K562 (cell line): Measurements from ENCODE around the gene OPA3. TPM values are rescaled to one million over a fixed set of nuclear protein-coding genes. Genes with fewer than 3 reads are reported as not detected.

Experiments used
- BRD4 ChIP-seq: fragments of 200-600 bp; sonication (generic); IDR thresholded peaks from 2 replicates; pipeline ENCODE4 v1.6.1; 2017; ENCODE audit warnings: inconsistent platforms
- BRD9 ChIP-seq: fragments of 450-650 bp; IDR thresholded peaks from 2 replicates; pipeline ENCODE4 v1.6.1; 2018; ENCODE audit warnings: low read depth; ENCODE audit not compliant: partially characterized antibody
- CXXC5 ChIP-seq: fragments of 250-450 bp; sonication (Bioruptor Pico); IDR thresholded peaks from 2 replicates; pipeline ENCODE4 v1.8.0; 2022; ENCODE audit warnings: inconsistent platforms, mild to moderate bottlenecking, moderate library complexity
- E2F5 ChIP-seq: sonication (generic); formaldehyde crosslinking; IDR thresholded peaks from 2 replicates; pipeline ENCODE4 v1.8.0; 2022; ENCODE audit warnings: mild to moderate bottlenecking, missing genetic modification reagents
- ETS2 ChIP-seq: IDR thresholded peaks from 2 replicates; pipeline ENCODE4 v1.6.1; 2016; ENCODE audit warnings: borderline replicate concordance, missing genetic modification characterization, mild to moderate bottlenecking, moderate library complexity, missing compliant biosample characterization; ENCODE audit not compliant: poor library complexity, severe bottlenecking
- FOXK1 ChIP-seq: sonication (generic); formaldehyde crosslinking; IDR thresholded peaks from 2 replicates; pipeline ENCODE4 v1.8.0; 2022; ENCODE audit warnings: missing genetic modification reagents, mild to moderate bottlenecking, borderline replicate concordance
- HIVEP1 ChIP-seq: fragments of 250-450 bp; sonication (Bioruptor Pico); IDR thresholded peaks from 2 replicates; pipeline ENCODE4 v1.4.0; 2020; ENCODE audit warnings: mild to moderate bottlenecking
- KDM4B ChIP-seq, 2 experiments: fragments of 450-650 bp in 1 of 2; sonication (generic) in 1 of 2; IDR thresholded peaks; 2 replicates each; pipeline ENCODE4 v1.6.1; 2016 to 2017; ENCODE audit warnings: borderline replicate concordance in 2 of 2, antibody characterized with exemption in 1 of 2, low read depth in 1 of 2, mild to moderate bottlenecking in 1 of 2
- POLR2G ChIP-seq: fragments of 200-400 bp; formaldehyde crosslinking; IDR thresholded peaks from 2 replicates; pipeline ENCODE4 v1.6.1; 2017; ENCODE audit warnings: low read depth, mild to moderate bottlenecking, antibody characterized with exemption, low read length, moderate library complexity
- RFX5 ChIP-seq: IDR thresholded peaks from 2 replicates; pipeline ENCODE4 v1.6.1; 2011; ENCODE audit warnings: low read depth, mild to moderate bottlenecking, improper control_type of control experiment, low read length
- SMARCA4 ChIP-seq: fragments of 450-650 bp; IDR thresholded peaks from 2 replicates; pipeline ENCODE4 v1.6.1; 2016
- TCF7L2 ChIP-seq: fragments of 150-350 bp; IDR thresholded peaks from 2 replicates; pipeline ENCODE4 v1.6.1; 2016; ENCODE audit warnings: low read depth, mild to moderate bottlenecking, low read length, moderate library complexity
- TRIM25 ChIP-seq: fragments of 450-650 bp; IDR thresholded peaks from 2 replicates; pipeline ENCODE4 v1.7.0; 2016; ENCODE audit warnings: borderline replicate concordance
- TSHZ1 ChIP-seq: fragments of 250-450 bp; sonication (Bioruptor Pico); IDR thresholded peaks from 2 replicates; pipeline ENCODE4 v1.4.0; 2020; ENCODE audit warnings: mild to moderate bottlenecking, moderate library complexity
- U2AF1 ChIP-seq: fragments of 200-400 bp; formaldehyde crosslinking; optimal IDR thresholded peaks from 2 replicates; pipeline ENCODE3; 2017; ENCODE audit warnings: mild to moderate bottlenecking, low read depth, low read length, moderate library complexity
- U2AF2 ChIP-seq: fragments of 200-400 bp; formaldehyde crosslinking; optimal IDR thresholded peaks from 2 replicates; pipeline ENCODE3; 2017; ENCODE audit warnings: low read depth, mild to moderate bottlenecking, low read length
- VEZF1 ChIP-seq: fragments of 200-800 bp; sonication (Bioruptor generic); IDR thresholded peaks from 2 replicates; pipeline ENCODE4 v1.6.1; 2017; ENCODE audit warnings: missing genetic modification characterization, missing compliant biosample characterization
- ZNF239 ChIP-seq: fragments of 250-450 bp; sonication (Bioruptor Pico); IDR thresholded peaks from 2 replicates; pipeline ENCODE4 v1.4.0; 2020; ENCODE audit warnings: mild to moderate bottlenecking
- ZNF408 ChIP-seq: fragments of 250-450 bp; sonication (Bioruptor Pico); IDR thresholded peaks from 2 replicates; pipeline ENCODE4 v1.4.0; 2020; ENCODE audit warnings: low read depth, mild to moderate bottlenecking, moderate library complexity
- ZNF57 ChIP-seq: fragments of 450-650 bp; formaldehyde crosslinking; IDR thresholded peaks from 2 replicates; pipeline ENCODE4 v1.4.0; 2020; ENCODE audit warnings: mild to moderate bottlenecking, moderate library complexity
- polyA plus RNA-seq, 8 experiments: library from polyadenylated mRNA; depleted of rRNA in 4 of 8; stranded (reverse) in 5 of 8; unstranded in 3 of 8; fragments of >200 nt; fragmentation: Nextera tagmentation in 2 of 8; fragmentation: Illumina TruSeq in 1 of 8; extraction: Ambion mirVana in 2 of 8; extraction: Trizol in 1 of 8; gene quantifications; 2 replicates each; pipeline versions ENCODE4 v1.2.1 to v1.2.3, GENCODE V29; 2011 to 2014; ENCODE audit warnings: inconsistent platforms in 1 of 8, missing spikeins in 1 of 8
- total RNA-seq, 7 experiments: library from RNA; depleted of rRNA in 6 of 7; stranded (reverse); fragments of >200 nt in 6 of 7; fragmentation: Illumina TruSeq in 2 of 7; extraction: Trizol in 2 of 7; gene quantifications; 2 replicates each; pipeline versions ENCODE4 v1.2.1 to v1.2.3, GENCODE V29; 2011 to 2021; ENCODE audit warnings: low replicate concordance in 1 of 7

OPA3 gene
- total and polyA plus RNA-seq, 9 of the 15 experiments (the other 6 are each of a cell fraction or from before 2014, with no cell fraction given) = 1.4 to 18.8 (median 9.0) TPM

- no peak for TF ChIP-seq TCF7L2
- peak; percentile 95 for TF ChIP-seq BRD9
- TF ChIP-seq ZNF57 (CRISPR knock-in tag) = no peak
- no peak for TF ChIP-seq KDM4B (IDR thresholded peaks at IDR 0.05; ENCODE audit: borderline replicate concordance in 2 of 2, low read depth in 1 of 2)
- TF ChIP-seq VEZF1 (CRISPR knock-in tag) = peak; percentile 63
- 0 out of 2 replicates have a peak, but pooled peaks have one; percentile 47 for TF ChIP-seq BRD4
- no peak for TF ChIP-seq TRIM25
- peak; percentile 74; the same call in 1 of the 2 replicates for TF ChIP-seq RFX5
- no peak for TF ChIP-seq HIVEP1
- peak; percentile 69; the same call in 1 of the 2 replicates for TF ChIP-seq FOXK1 (CRISPR knock-in tag)
- TF ChIP-seq ETS2 (tag) = no peak
- TF ChIP-seq E2F5 (CRISPR knock-in tag) = no peak
- peak; percentile 32; the same call in 1 of the 2 replicates for TF ChIP-seq SMARCA4
- TF ChIP-seq U2AF2 = no peak
- TF ChIP-seq TSHZ1 (CRISPR knock-in tag) = no peak
- no peak for TF ChIP-seq POLR2G
- no peak for TF ChIP-seq ZNF408 (CRISPR knock-in tag)
- TF ChIP-seq CXXC5 (CRISPR knock-in tag) = peak; percentile 44
- no peak for TF ChIP-seq U2AF1
- peak; percentile 98 for TF ChIP-seq ZNF239 (CRISPR knock-in tag)
Measured at GRCh38 chr19:45478454-45479238, 106.0 kb downstream of the OPA3 start (continued).
